ENCODE results near the gene S100A6.

GRCh38 chr1:153509729-153510354 is 25.9 kb downstream of the S100A6 start:
- TF ChIP-seq, protein P1, sequence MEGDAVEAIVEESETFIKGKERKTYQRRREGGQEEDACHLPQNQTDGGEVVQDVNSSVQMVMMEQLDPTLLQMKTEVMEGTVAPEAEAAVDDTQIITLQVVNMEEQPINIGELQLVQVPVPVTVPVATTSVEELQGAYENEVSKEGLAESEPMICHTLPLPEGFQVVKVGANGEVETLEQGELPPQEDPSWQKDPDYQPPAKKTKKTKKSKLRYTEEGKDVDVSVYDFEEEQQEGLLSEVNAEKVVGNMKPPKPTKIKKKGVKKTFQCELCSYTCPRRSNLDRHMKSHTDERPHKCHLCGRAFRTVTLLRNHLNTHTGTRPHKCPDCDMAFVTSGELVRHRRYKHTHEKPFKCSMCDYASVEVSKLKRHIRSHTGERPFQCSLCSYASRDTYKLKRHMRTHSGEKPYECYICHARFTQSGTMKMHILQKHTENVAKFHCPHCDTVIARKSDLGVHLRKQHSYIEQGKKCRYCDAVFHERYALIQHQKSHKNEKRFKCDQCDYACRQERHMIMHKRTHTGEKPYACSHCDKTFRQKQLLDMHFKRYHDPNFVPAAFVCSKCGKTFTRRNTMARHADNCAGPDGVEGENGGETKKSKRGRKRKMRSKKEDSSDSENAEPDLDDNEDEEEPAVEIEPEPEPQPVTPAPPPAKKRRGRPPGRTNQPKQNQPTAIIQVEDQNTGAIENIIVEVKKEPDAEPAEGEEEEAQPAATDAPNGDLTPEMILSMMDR (IDR thresholded peaks at IDR 0.05), result peak; percentile 17 to 42 (median 26)
- no peak for TF ChIP-seq POLR2A (IDR thresholded peaks at IDR 0.05)
